Measurements from ENCODE around the gene SYNGR3.
"Not testable (repeated sequence)": the region's sequence is repeated elsewhere in the genome, so short reads cannot be mapped to it uniquely, and the experiment has no call there.

DNA sequence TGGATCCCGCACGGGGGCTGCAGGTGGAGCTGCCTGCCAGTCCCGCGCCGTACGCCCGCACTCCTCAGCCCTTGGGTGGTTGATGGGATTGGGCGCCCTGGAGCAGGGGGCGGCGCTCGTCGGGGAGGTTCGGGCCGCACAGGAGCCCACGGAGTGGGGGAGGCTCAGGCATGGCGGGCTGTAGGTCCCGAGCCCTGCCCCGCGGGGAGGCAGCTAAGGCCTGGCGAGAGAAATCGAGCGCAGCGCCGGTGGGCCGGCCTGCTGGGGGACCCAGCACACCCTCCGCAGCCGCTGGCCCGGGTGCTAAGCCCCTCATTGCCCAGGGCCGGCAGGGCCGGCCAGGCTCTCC, 31.7 kb upstream of the SYNGR3 start:
- TF ChIP-seq, protein P1, sequence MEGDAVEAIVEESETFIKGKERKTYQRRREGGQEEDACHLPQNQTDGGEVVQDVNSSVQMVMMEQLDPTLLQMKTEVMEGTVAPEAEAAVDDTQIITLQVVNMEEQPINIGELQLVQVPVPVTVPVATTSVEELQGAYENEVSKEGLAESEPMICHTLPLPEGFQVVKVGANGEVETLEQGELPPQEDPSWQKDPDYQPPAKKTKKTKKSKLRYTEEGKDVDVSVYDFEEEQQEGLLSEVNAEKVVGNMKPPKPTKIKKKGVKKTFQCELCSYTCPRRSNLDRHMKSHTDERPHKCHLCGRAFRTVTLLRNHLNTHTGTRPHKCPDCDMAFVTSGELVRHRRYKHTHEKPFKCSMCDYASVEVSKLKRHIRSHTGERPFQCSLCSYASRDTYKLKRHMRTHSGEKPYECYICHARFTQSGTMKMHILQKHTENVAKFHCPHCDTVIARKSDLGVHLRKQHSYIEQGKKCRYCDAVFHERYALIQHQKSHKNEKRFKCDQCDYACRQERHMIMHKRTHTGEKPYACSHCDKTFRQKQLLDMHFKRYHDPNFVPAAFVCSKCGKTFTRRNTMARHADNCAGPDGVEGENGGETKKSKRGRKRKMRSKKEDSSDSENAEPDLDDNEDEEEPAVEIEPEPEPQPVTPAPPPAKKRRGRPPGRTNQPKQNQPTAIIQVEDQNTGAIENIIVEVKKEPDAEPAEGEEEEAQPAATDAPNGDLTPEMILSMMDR (conservative IDR thresholded peaks at IDR 0.05 in 1 of 2, IDR thresholded peaks at IDR 0.05 in 1 of 2; ENCODE audit: low read depth in 1 of 2, low read length in 2 of 2) = not testable (repeated sequence)
- TF ChIP-seq EZH2 (IDR thresholded peaks at IDR 0.05; ENCODE audit: low read length, missing control alignments) = not testable (repeated sequence)

Data from fibroblast of lung (primary cell).